HUES64 (cell line): ENCODE data around the gene EPO.
A peak's percentile ranks its signal among the peaks of the same experiment; 100 is the strongest.

Source experiments
- H3K27ac ChIP-seq: 2 replicates; pipeline ENCODE4 v1.7.0; 2013; ENCODE audit warnings: low read depth, low read length, inconsistent platforms
- H3K27me3 ChIP-seq: 2 replicates; pipeline ENCODE4 v1.6.1; 2013; ENCODE audit warnings: mild to moderate bottlenecking, low read length; ENCODE audit not compliant: insufficient read depth
- H3K36me3 ChIP-seq: 2 replicates; pipeline ENCODE4 v1.6.1; 2013; ENCODE audit warnings: mild to moderate bottlenecking, low read length; ENCODE audit not compliant: insufficient read depth
- H3K4me1 ChIP-seq: 2 replicates; pipeline ENCODE4 v1.6.1; 2013; ENCODE audit warnings: mild to moderate bottlenecking, low read length, moderate library complexity; ENCODE audit not compliant: insufficient read depth
- H3K4me3 ChIP-seq: 2 replicates; pipeline ENCODE4 v1.5.1; 2013; ENCODE audit warnings: mild to moderate bottlenecking, low read length, moderate library complexity
- H3K9ac ChIP-seq: 2 replicates; pipeline ENCODE4 v1.6.1; 2013; ENCODE audit warnings: mild to moderate bottlenecking, low read depth, low read length
- H3K9me3 ChIP-seq: 2 replicates; pipeline ENCODE4 v1.6.1; 2013; ENCODE audit warnings: low read depth, low read length; ENCODE audit not compliant: insufficient read depth
- WGBS: fragments of 150-250, 120-280 bp; methylation state at CpG from one replicate; pipeline ENCODE4 v1.1.7; 2013; ENCODE audit warnings: missing lambda C conversion rate; 5-methylcytosine and 5-hydroxymethylcytosine counted together

Gene EPO

DNA sequence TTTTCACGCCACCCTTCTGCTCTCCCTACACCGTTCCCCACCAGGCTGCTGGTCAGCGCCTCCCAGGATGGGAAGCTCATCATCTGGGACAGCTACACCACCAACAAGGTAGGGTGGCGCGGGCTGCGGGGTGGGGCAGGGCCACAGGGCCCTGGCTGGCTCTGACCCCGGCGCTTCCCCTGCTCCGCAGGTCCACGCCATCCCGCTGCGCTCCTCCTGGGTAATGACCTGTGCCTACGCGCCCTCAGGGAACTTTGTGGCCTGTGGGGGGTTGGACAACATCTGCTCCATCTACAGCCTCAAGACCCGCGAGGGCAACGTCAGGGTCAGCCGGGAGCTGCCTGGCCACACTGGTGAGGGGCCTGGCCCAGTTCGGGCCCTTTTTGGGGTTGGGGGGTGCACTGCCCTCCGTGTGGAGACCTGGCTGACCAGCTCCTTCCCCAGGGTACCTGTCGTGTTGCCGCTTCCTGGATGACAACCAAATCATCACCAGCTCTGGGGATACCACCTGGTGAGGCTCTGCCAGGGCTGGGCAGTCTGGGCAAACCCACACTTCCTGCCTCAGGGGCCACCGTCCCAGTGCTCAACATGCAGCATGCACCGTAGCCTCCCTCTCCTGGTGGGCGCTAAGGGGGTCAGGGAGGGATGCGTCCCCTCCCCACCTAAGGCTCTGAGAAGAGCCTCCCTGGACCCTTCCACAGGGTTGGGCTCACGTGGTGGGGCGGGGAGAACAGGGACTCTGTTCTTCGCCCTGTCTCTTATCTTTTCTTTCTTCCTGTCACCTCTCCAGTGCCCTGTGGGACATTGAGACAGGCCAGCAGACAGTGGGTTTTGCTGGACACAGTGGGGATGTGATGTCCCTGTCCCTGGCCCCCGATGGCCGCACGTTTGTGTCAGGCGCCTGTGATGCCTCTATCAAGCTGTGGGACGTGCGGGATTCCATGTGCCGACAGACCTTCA, 42.7 kb upstream of the EPO start:
- H3K9ac ChIP-seq = no peak overlapping the region
- peaks cover 55% of the 10 kb centered on the region for H3K36me3 ChIP-seq
- no peaks in the 10 kb centered on the region; the same call in 1 of the 2 replicates for H3K27me3 ChIP-seq
- no peak overlapping the region for H3K4me3 ChIP-seq
- H3K4me1 ChIP-seq = no peaks in the 10 kb centered on the region; the same call in 1 of the 2 replicates
- no peak overlapping the region; the same call in 1 of the 2 replicates for H3K27ac ChIP-seq
- 93% methylated on average over 36 of the region's 36 CpGs for WGBS
- H3K9me3 ChIP-seq = no peaks in the 10 kb centered on the region

DNA sequence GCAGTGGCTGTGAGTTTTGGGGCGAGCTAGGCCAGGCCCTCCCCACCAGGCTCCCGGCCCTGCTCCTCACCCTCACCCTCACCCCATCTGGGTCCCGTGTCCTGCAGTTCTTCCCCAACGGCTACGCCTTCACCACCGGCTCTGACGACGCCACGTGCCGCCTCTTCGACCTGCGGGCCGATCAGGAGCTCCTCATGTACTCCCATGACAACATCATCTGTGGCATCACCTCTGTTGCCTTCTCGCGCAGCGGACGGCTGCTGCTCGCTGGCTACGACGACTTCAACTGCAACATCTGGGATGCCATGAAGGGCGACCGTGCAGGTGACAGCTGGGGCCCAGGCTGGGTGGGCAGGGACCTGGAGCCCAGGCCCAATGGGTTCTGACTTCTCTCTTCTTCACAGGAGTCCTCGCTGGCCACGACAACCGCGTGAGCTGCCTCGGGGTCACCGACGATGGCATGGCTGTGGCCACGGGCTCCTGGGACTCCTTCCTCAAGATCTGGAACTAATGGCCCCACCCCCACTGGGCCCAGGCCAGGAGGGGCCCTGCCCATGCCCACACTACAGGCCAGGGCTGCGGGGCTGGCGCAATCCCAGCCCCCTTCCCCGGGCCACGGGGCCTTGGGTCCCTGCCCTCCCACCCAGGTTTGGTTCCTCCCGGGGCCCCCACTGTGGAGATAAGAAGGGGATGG, 41.8 kb upstream of the EPO start:
- H3K4me1 ChIP-seq = no peaks in the 10 kb centered on the region; the same call in 1 of the 2 replicates
- WGBS = 91% methylated on average over 35 of the region's 35 CpGs
- no peak overlapping the region for H3K9ac ChIP-seq
- H3K4me3 ChIP-seq = no peak overlapping the region
- no peak overlapping the region; the same call in 1 of the 2 replicates for H3K27ac ChIP-seq
- H3K27me3 ChIP-seq = no peaks in the 10 kb centered on the region
- peaks cover 64% of the 10 kb centered on the region for H3K36me3 ChIP-seq
- H3K9me3 ChIP-seq = no peaks in the 10 kb centered on the region

DNA sequence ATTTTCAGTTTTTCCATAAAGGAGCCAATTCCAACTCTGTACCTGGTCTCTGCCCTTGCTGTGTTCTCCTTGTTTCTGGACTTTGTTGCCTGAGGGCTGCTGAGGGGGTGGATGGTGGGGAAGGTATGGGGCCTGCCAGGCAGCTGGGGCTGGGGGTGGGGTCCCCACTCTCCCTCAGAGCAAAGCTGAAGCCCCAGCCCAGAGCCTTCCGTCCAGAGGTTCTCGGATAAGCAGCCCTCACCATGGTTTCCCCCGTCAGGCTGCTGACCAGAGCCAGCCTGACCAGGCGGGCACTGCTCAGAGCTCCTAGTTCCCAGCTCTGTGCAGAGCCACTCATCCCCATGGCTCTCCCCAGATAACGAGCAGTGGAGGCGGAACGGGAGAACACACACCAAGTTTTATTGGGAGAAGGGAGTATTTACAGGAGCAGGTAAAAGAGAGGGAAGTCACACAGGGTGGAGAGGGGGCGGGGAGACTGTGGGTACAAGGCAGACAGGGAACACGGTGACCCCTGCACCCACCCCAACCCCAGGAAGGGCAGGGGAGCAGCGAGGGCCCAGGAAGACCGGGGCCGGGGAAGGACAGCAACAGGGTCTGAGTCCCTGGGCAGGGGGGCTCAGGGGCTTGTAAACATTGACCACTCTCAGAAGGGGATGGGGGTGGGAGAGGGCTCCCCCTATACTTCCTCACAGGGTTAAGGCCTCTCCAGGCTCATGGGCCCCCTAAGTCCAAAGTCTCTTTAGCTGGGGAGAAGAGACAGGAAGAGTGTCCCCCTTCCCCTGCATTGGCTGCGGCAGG, 40.9 kb upstream of the EPO start:
- H3K9me3 ChIP-seq = no peaks in the 10 kb centered on the region
- no peak overlapping the region for H3K9ac ChIP-seq
- 88% methylated on average over 12 of the region's 13 CpGs for WGBS
- no peak overlapping the region for H3K4me3 ChIP-seq
- peak overlapping the region; percentile 60; the same call in 1 of the 2 replicates for H3K27ac ChIP-seq
- H3K27me3 ChIP-seq = no peaks in the 10 kb centered on the region
- H3K36me3 ChIP-seq = peaks cover 73% of the 10 kb centered on the region
- no peaks in the 10 kb centered on the region; the same call in 1 of the 2 replicates for H3K4me1 ChIP-seq

GRCh38 chr7:100679927-100680575, 40.2 kb upstream of the EPO start:
- Histone ChIP-seq H3K27ac (peak overlapping the region; percentile 18; the same call in 1 of the 2 replicates), H3K9me3 (no peaks in the 10 kb centered on the region), H3K36me3 (peaks cover 80% of the 10 kb centered on the region), H3K4me1 (no peaks in the 10 kb centered on the region; the same call in 1 of the 2 replicates), H3K27me3 (no peaks in the 10 kb centered on the region), H3K4me3 (no peak overlapping the region), H3K9ac (no peak overlapping the region)
- 93% methylated on average over 12 of the region's 13 CpGs for WGBS

DNA sequence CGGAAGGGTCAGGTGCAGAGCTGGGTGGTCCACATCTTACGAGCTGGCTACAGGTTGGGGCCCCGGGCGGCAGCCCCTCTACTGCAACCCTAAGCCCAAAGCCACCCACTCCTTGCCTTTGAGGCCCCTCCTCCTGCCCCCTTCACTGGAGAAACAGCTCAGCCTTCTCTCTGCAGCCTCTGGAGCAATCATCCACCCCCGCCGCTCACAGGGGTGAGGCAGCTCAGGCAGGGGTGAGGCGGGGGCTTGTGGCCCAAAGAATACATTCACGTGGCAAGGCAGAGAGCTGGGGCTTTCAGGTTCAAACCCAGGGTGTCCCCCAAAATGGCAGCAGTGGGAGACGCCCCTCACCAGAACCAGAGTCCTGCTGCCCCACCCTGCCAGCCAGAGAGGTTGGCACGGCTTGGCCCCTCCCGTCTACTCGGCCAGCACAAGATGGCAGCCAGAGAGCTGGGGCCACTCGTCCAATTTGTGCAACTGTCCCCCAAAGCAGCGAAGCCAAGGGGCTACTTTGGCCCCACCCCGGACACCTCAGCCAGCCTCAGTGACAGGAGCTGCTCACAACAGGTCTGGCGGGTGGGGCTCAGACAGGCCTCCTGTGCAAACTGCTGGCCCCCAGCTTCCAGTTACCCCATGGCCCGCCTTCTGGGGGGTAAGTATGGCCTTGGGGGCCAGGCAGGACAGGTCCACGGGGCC, 39.5 kb upstream of the EPO start:
- H3K36me3 ChIP-seq = peaks cover 87% of the 10 kb centered on the region
- peak overlapping the region; percentile 18; the same call in 1 of the 2 replicates for H3K27ac ChIP-seq
- no peaks in the 10 kb centered on the region for H3K9me3 ChIP-seq
- H3K27me3 ChIP-seq = no peaks in the 10 kb centered on the region
- no peak overlapping the region for H3K4me3 ChIP-seq
- H3K9ac ChIP-seq = no peak overlapping the region
- no peaks in the 10 kb centered on the region; the same call in 1 of the 2 replicates for H3K4me1 ChIP-seq
- WGBS = 90% methylated on average over 18 of the region's 18 CpGs

GRCh38 chr7:100681491-100682227, 38.6 kb upstream of the EPO start:
- Histone ChIP-seq H3K4me3 (no peak overlapping the region), H3K9ac (no peak overlapping the region), H3K27ac (no peak overlapping the region), H3K36me3 (peaks cover 94% of the 10 kb centered on the region), H3K9me3 (no peaks in the 10 kb centered on the region), H3K27me3 (no peaks in the 10 kb centered on the region), H3K4me1 (no peaks in the 10 kb centered on the region)
- 88% methylated on average over 28 of the region's 29 CpGs for WGBS

DNA sequence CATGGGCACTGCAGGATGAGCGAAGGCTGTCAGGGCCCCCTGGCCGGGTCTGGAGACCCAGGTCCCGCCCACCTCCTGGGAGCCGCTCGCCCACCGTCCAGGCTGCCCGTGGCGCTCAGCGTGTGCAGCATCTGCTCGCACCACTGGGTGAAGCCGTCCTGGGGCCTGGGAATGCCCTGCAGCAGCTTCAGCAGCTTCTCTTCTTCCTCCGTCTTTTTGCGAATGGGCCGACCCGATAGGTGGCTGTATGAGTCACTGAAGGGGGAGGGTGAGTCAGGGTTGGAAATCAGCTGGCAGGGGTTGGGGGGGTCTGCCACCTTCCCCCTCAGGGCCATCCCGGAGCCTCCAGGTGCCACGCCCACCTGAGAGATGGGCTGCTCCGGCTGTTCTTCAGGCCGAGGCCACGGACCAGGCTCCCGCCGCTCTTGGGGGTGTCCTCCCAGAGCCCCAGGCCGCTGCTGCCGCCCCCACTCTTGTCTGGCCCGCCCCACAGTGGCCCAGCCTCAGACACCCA, 38.0 kb upstream of the EPO start:
- no peak overlapping the region for H3K4me3 ChIP-seq
- H3K27me3 ChIP-seq = no peaks in the 10 kb centered on the region
- WGBS = 82% methylated on average over 24 of the region's 25 CpGs
- no peaks in the 10 kb centered on the region for H3K9me3 ChIP-seq
- H3K27ac ChIP-seq = no peak overlapping the region
- peaks cover 94% of the 10 kb centered on the region for H3K36me3 ChIP-seq
- no peaks in the 10 kb centered on the region for H3K4me1 ChIP-seq
- no peak overlapping the region for H3K9ac ChIP-seq

DNA sequence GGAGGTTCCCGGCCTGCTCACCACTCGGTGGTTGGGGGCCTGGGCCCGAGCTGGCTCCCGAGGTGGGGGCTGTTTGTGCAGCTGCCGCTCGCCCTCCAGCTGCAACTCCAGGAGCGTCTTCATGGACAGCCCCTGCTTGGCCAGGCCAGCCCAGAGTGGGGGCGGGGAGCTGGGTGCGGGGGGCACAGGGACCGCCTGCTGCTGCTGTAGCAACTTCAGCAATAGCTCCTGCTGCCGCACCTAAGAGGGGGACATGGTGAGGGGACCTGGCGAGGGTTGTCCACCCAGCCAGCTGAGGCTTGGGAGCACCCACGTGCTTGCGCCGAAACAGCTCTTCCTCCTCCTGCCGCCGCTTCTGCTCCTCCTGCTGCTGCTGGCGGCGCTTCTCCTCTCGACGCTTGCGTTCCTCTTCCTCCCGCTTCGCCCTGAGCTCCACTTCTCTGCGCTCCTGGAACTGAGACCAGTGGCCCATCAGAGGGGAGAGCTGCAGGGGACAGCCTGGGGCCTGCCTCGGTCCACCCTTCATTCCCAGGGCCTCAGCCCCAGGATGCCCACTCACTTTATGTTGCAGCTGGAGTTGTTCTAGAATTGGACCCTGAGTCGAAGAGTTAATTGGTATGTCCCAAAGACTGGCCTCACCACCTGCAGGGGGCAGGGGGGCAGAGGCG, 37.1 kb upstream of the EPO start:
- Histone ChIP-seq H3K4me3 (no peak overlapping the region), H3K9ac (no peak overlapping the region), H3K36me3 (peaks cover 93% of the 10 kb centered on the region), H3K9me3 (no peaks in the 10 kb centered on the region), H3K4me1 (no peaks in the 10 kb centered on the region), H3K27me3 (no peaks in the 10 kb centered on the region), H3K27ac (no peak overlapping the region; the same call in 1 of the 2 replicates)
- WGBS = 89% methylated on average over 28 of the region's 28 CpGs
